ENCODE measurements around the gene FNBP1L.

FNBP1L gene

GRCh38 chr1:93447481-93448291, at the start of gene FNBP1L:
Gene FNBP1L, plus strand, starts transcription at chr1:93448118. Its CDS starts 164 bp downstream, at chr1:93448282.
- peak; percentile 66 to 89 for DNase-seq

- DNase-seq, result no peak
These were observed 48.1 kb upstream of the FNBP1L start for GRCh38 chr1:93399781-93400180.

GRCh38 chr1:93408203-93408602, 39.7 kb upstream of the FNBP1L start:
- DNase-seq, result no peak

GRCh38 chr1:93411000-93411399, 36.9 kb upstream of the FNBP1L start:
- no peak for DNase-seq

GRCh38 chr1:93414749-93415148, 33.2 kb upstream of the FNBP1L start:
- no peak for DNase-seq

GRCh38 chr1:93415296-93415695, 32.6 kb upstream of the FNBP1L start:
- DNase-seq, result no peak

- DNase-seq, result no peak
These were observed 31.7 kb upstream of the FNBP1L start for GRCh38 chr1:93416183-93416582.

- no peak for DNase-seq
These were observed 28.6 kb upstream of the FNBP1L start for GRCh38 chr1:93419344-93419743.

GRCh38 chr1:93420400-93420799, 27.5 kb upstream of the FNBP1L start:
- DNase-seq, result no peak

GRCh38 chr1:93426181-93426580, 21.7 kb upstream of the FNBP1L start:
- DNase-seq, result no peak

- no peak for DNase-seq
These were observed 20.3 kb upstream of the FNBP1L start for GRCh38 chr1:93427656-93428055.

- no peak for DNase-seq
These were observed 14.4 kb upstream of the FNBP1L start for GRCh38 chr1:93433407-93433961.

GRCh38 chr1:93434088-93434487, 13.8 kb upstream of the FNBP1L start:
- no peak for DNase-seq

GRCh38 chr1:93434987-93435386, 12.9 kb upstream of the FNBP1L start:
- DNase-seq, result no peak

- no peak for DNase-seq
These were observed 12.5 kb upstream of the FNBP1L start for GRCh38 chr1:93435443-93435842.

- DNase-seq, result no peak
These were observed 11.4 kb upstream of the FNBP1L start for GRCh38 chr1:93436496-93436895.

GRCh38 chr1:93437976-93438605, 9.8 kb upstream of the FNBP1L start:
- peak; percentile 27 to 77 for DNase-seq

GRCh38 chr1:93438716-93439115, 9.2 kb upstream of the FNBP1L start:
- DNase-seq, result no peak

GRCh38 chr1:93440272-93440671, 7.6 kb upstream of the FNBP1L start:
- DNase-seq, result no peak

GRCh38 chr1:93440706-93441105, 7.2 kb upstream of the FNBP1L start:
- no peak for DNase-seq

GRCh38 chr1:93441589-93441988, 6.3 kb upstream of the FNBP1L start:
- DNase-seq, result no peak

GRCh38 chr1:93442008-93442666, 5.8 kb upstream of the FNBP1L start:
- DNase-seq, result no peak

- DNase-seq, result peak in 1 of 2 experiments; percentile 31
These were observed 5.2 kb upstream of the FNBP1L start for GRCh38 chr1:93442741-93443140.

GRCh38 chr1:93443454-93443853, 4.5 kb upstream of the FNBP1L start:
- DNase-seq, result peak; percentile 69 to 86

Measured in NCI-H446 (cell line).